K562 (cell line): Measurements from ENCODE around the gene EXOC7. TPM values are rescaled to one million over a fixed set of nuclear protein-coding genes. Genes with fewer than 3 reads are reported as not detected.

Experiments
- ATAC-seq: fragments of 200-7000 bp; cut with Tn5 transposase; 3 replicates; pipeline ENCODE4 v1.9.1; 2020; ENCODE audit warnings: moderate library complexity
- BruUV-seq: library from RNA; stranded (reverse); fragments of 400-500 nt; replicated peaks from 2 replicates; lab custom pipeline; 2021; lab: Mats Ljungman, UMichigan
- CTCF ChIA-PET: fragments of 300-600 bp; formaldehyde crosslinking; extraction: SDS; loops from one replicate; lab custom pipeline; 2021; ENCODE audit warnings: low intra/inter-chr PET ratio; lab: Yijun Ruan, JAX
- POLR2A ChIA-PET: fragments of 300-600, 350-650 bp; sonication (Branson Sonifier 250); formaldehyde crosslinking; extraction: SDS; loops from one replicate; lab custom pipeline; 2021; ENCODE audit warnings: antibody characterized with exemption, inconsistent platforms; lab: Yijun Ruan, JAX
- DNase-seq, 4 experiments: peaks; one replicate each; pipeline versions ENCODE4 v3.0.0 to v3.0.0-alpha.2; 2011 to 2018; ENCODE audit warnings: low spot score in 3 of 4, mixed read lengths in 3 of 4; ENCODE audit errors: extremely low read depth in 1 of 4
- FAIRE-seq: peaks from 2 replicates; lab custom pipeline; 2011; peaks lifted over from hg19 to GRCh38; lab: Jason Lieb, UNC
- H2AFZ ChIP-seq: 2 replicates; pipeline ENCODE4 v1.6.0; 2011; ENCODE audit warnings: low read depth, low read length, control low read depth, inconsistent platforms
- H3K27ac ChIP-seq: fragments of 200-600 bp; 3 replicates; pipeline ENCODE4 v1.8.0; 2011; ENCODE audit warnings: low read depth, mild to moderate bottlenecking, control low read depth, inconsistent platforms, low read length, moderate library complexity, mixed read lengths; ENCODE audit errors: extremely low read depth
- H3K27me3 ChIP-seq, 2 experiments: fragments of 300-600 bp in 1 of 2; 2 replicates in 1 of 2; 3 replicates in 1 of 2; pipeline versions ENCODE4 v1.6.0 to v1.8.0; 2011; ENCODE audit warnings: inconsistent platforms in 2 of 2, low read length in 2 of 2, mild to moderate bottlenecking in 1 of 2, mixed read lengths in 1 of 2, moderate library complexity in 1 of 2; ENCODE audit not compliant: control insufficient read depth in 2 of 2, insufficient read depth in 2 of 2
- H3K36me3 ChIP-seq: fragments of 300-600 bp; 3 replicates; pipeline ENCODE4 v1.8.0; 2011; ENCODE audit warnings: mild to moderate bottlenecking, low read length, inconsistent platforms; ENCODE audit not compliant: control insufficient read depth, insufficient read depth
- H3K4me1 ChIP-seq, 2 experiments: fragments of 200-600 bp in 1 of 2; replicated peaks in 1 of 2; 2 replicates in 1 of 2; 3 replicates in 1 of 2; pipeline versions ENCODE4 v1.5.1 to v1.8.0; 2011; ENCODE audit warnings: inconsistent platforms in 2 of 2, low read length in 2 of 2, mild to moderate bottlenecking in 1 of 2, mixed read lengths in 1 of 2, moderate library complexity in 1 of 2; ENCODE audit not compliant: control insufficient read depth in 2 of 2, insufficient read depth in 2 of 2
- H3K4me2 ChIP-seq: 2 replicates; pipeline ENCODE4 v1.6.1; 2011; ENCODE audit warnings: low read length, control low read depth, inconsistent platforms, mixed read lengths; ENCODE audit not compliant: insufficient read depth
- H3K4me3 ChIP-seq: fragments of 200-600 bp; sonication (generic), shearing (Covaris generic); 2 replicates; pipeline ENCODE4 v1.5.1; 2016; ENCODE audit warnings: control low read depth, inconsistent platforms
- H3K79me2 ChIP-seq: fragments of 200-600 bp; 3 replicates; pipeline ENCODE4 v1.8.0; 2011; ENCODE audit warnings: low read length, inconsistent platforms; ENCODE audit not compliant: control insufficient read depth, insufficient read depth
- H3K9ac ChIP-seq, 2 experiments: 2 replicates each; pipeline versions ENCODE4 v1.6.0 to v1.6.1; 2011; ENCODE audit warnings: low read depth in 2 of 2, low read length in 2 of 2, control low read depth in 1 of 2, inconsistent platforms in 1 of 2, mild to moderate bottlenecking in 1 of 2, mixed read lengths in 1 of 2; ENCODE audit not compliant: insufficient read depth in 1 of 2
- H3K9me1 ChIP-seq: one replicate; pipeline ENCODE4 v1.6.0; 2011; ENCODE audit warnings: inconsistent platforms, mild to moderate bottlenecking, low read length, moderate library complexity; ENCODE audit not compliant: control insufficient read depth, insufficient read depth
- H3K9me3 ChIP-seq: replicated peaks from 2 replicates; pipeline ENCODE4 v1.5.1; 2011; ENCODE audit warnings: low read depth, low read length, inconsistent platforms; ENCODE audit not compliant: control insufficient read depth, insufficient read depth
- H4K20me1 ChIP-seq: replicated peaks from 2 replicates; pipeline ENCODE4 v1.6.1; 2011; ENCODE audit warnings: low read length, inconsistent platforms, mixed read lengths; ENCODE audit not compliant: control insufficient read depth, insufficient read depth
- ARNT ChIP-seq, 2 experiments: fragments of 450-650 bp; IDR thresholded peaks; 2 replicates each; pipeline ENCODE4 v1.6.1; 2016; ENCODE audit warnings: mild to moderate bottlenecking in 1 of 2
- FIP1L1 ChIP-seq: fragments of 200-400 bp; formaldehyde crosslinking; IDR thresholded peaks from 2 replicates; pipeline ENCODE4 v1.6.1; 2018; ENCODE audit warnings: mild to moderate bottlenecking, low read depth, low read length; ENCODE audit not compliant: poor library complexity, severe bottlenecking
- HOXB6 ChIP-seq: fragments of 250-450 bp; sonication (Bioruptor Pico); IDR thresholded peaks from 2 replicates; pipeline ENCODE4 v1.5.1; 2022; ENCODE audit warnings: mild to moderate bottlenecking, borderline replicate concordance
- KDM1A ChIP-seq, 2 experiments: fragments of 450-650 bp; IDR thresholded peaks; 2 replicates each; pipeline ENCODE4 v1.6.1; 2016; ENCODE audit warnings: mild to moderate bottlenecking in 2 of 2
- MTA1 ChIP-seq: fragments of 450-650 bp; IDR thresholded peaks from 2 replicates; pipeline ENCODE4 v1.6.1; 2017; ENCODE audit warnings: borderline replicate concordance
- NCOR1 ChIP-seq: fragments of 450-650 bp; IDR thresholded peaks from 2 replicates; pipeline ENCODE4 v1.6.1; 2016; ENCODE audit warnings: mild to moderate bottlenecking, moderate library complexity
- RAD21 ChIP-seq, 2 experiments: fragments of 250-450 bp in 1 of 2; fragments of 450-650 bp in 1 of 2; sonication (Bioruptor Pico) in 1 of 2; formaldehyde crosslinking in 1 of 2; IDR thresholded peaks in 1 of 2; conservative IDR thresholded peaks in 1 of 2; 2 replicates each; pipeline versions ENCODE4 v1.4.0 to v1.8.0; 2020 to 2022; ENCODE audit warnings: mild to moderate bottlenecking in 2 of 2, moderate library complexity in 1 of 2
- RERE ChIP-seq: sonication (generic); formaldehyde crosslinking; IDR thresholded peaks from 2 replicates; pipeline ENCODE4 v1.8.0; 2023; ENCODE audit warnings: missing genetic modification reagents, mild to moderate bottlenecking, borderline replicate concordance
- ZBTB26 ChIP-seq: fragments of 450-650 bp; formaldehyde crosslinking; IDR thresholded peaks from 2 replicates; pipeline ENCODE4 v1.4.0; 2022; ENCODE audit warnings: missing genetic modification characterization
- ZC3H4 ChIP-seq: sonication (generic); formaldehyde crosslinking; IDR thresholded peaks from 2 replicates; pipeline ENCODE4 v1.9.0; 2021; ENCODE audit warnings: missing genetic modification reagents, borderline replicate concordance
- ZNF24 ChIP-seq: fragments of 450-650 bp; IDR thresholded peaks from 2 replicates; pipeline ENCODE4 v1.6.1; 2016
- ZNF785 ChIP-seq: fragments of 250-450 bp; sonication (Bioruptor Pico); IDR thresholded peaks from 2 replicates; pipeline ENCODE4 v1.4.0; 2020; ENCODE audit warnings: mild to moderate bottlenecking
- ZSCAN29 ChIP-seq: fragments of 450-650 bp; IDR thresholded peaks from 2 replicates; pipeline ENCODE4 v1.6.1; 2017
- WGBS: fragments of 100-300 bp; shearing (Covaris generic); methylation state at CpG from one replicate; pipeline ENCODE4 v1.1.6; 2016; ENCODE audit warnings: low coverage, mixed read lengths; ENCODE audit not compliant: insufficient coverage; ENCODE audit errors: missing lambda C conversion rate; 5-methylcytosine and 5-hydroxymethylcytosine counted together
- in situ Hi-C: fragments of 300-500 bp; cut with MboI; formaldehyde crosslinking; loops from 4 replicates; pipeline ENCODE4 v1.15.0; 2018; ENCODE audit warnings: inconsistent platforms, mixed read lengths
- intact Hi-C: fragments of 100-400 bp; cut with micrococcal nuclease; formaldehyde crosslinking; loops from 2 replicates; pipeline ENCODE4 v1.14.2; 2022
- polyA plus RNA-seq, 8 experiments: library from polyadenylated mRNA; depleted of rRNA in 4 of 8; stranded (reverse) in 5 of 8; unstranded in 3 of 8; fragments of >200 nt; fragmentation: Nextera tagmentation in 2 of 8; fragmentation: Illumina TruSeq in 1 of 8; extraction: Ambion mirVana in 2 of 8; extraction: Trizol in 1 of 8; gene quantifications; 2 replicates each; pipeline versions ENCODE4 v1.2.1 to v1.2.3, GENCODE V29; 2011 to 2014; ENCODE audit warnings: inconsistent platforms in 1 of 8, missing spikeins in 1 of 8
- total RNA-seq, 7 experiments: library from RNA; depleted of rRNA in 6 of 7; stranded (reverse); fragments of >200 nt in 6 of 7; fragmentation: Illumina TruSeq in 2 of 7; extraction: Trizol in 2 of 7; gene quantifications; 2 replicates each; pipeline versions ENCODE4 v1.2.1 to v1.2.3, GENCODE V29; 2011 to 2021; ENCODE audit warnings: low replicate concordance in 1 of 7

EXOC7 gene
- total and polyA plus RNA-seq, 9 of the 15 experiments (the other 6 are each of a cell fraction or from before 2014, with no cell fraction given): 18.6 to 57.0 (median 35.0) TPM

GRCh38 chr17:76123749-76124581 lies 20.4 kb upstream of the EXOC7 start (continued):
- TF ChIP-seq NCOR1: no peak

GRCh38 chr17:76123191-76123499 lies 19.6 kb upstream of the EXOC7 start:
- H2AFZ ChIP-seq: no peak overlapping the region
- ATAC-seq (no peak), FAIRE-seq (no peak), DNase-seq (no peak)
- H3K27ac ChIP-seq: no peak overlapping the region
- WGBS: 46% methylated on average over 2 of the region's 5 CpGs
- no peaks in the 10 kb centered on the region for H3K79me2 ChIP-seq
- H4K20me1 ChIP-seq: no peaks in the 10 kb centered on the region
- intact Hi-C loops: loop anchor here (5.0 kb wide), 3 partner anchors 59 to 174 kb away; no protein-coding TSS in a partner anchor
- H3K9me3 ChIP-seq: no peaks in the 10 kb centered on the region
- ChIA-PET CTCF (interaction anchor here (0.6 to 6.9 kb wide), 2 partner anchors 32 to 156 kb away, joined by 3 to 89 read pairs; no protein-coding TSS in a partner anchor), POLR2A (interaction anchor here (0.7 to 11.3 kb wide), 5 partner anchors 30 to 165 kb away, joined by 3 to 157 read pairs (median 4); no protein-coding TSS in a partner anchor)
- peaks cover 0 to under 1% of the 10 kb centered on the region in 2 experiments; a peak in 1 of 5 replicates for H3K27me3 ChIP-seq
- no peak overlapping the region for H3K9ac ChIP-seq
- no TSS peak for BruUV-seq
- no peaks in the 10 kb centered on the region for H3K36me3 ChIP-seq
- in situ Hi-C loops: no loop called here
- peaks cover 5 to 21% of the 10 kb centered on the region in 2 experiments; a peak in 4 of 5 replicates for H3K4me1 ChIP-seq
- no peak overlapping the region for H3K4me2 ChIP-seq
- no peak overlapping the region for H3K4me3 ChIP-seq
- peaks cover 4% of the 10 kb centered on the region for H3K9me1 ChIP-seq
- 0 out of 4 replicates have a peak, but pooled peaks of 1 of the 2 experiments have one; percentile 36 for TF ChIP-seq KDM1A (IDR thresholded peaks at IDR 0.05)
- peak; percentile 35; the same call in 1 of the 2 replicates for TF ChIP-seq MTA1
- TF ChIP-seq ZC3H4 (CRISPR knock-in tag): no peak
- no peak for TF ChIP-seq RAD21 (CRISPR knock-in tag; conservative IDR thresholded peaks at IDR 0.05 in 1 of 2, IDR thresholded peaks at IDR 0.05 in 1 of 2)
- no peak for TF ChIP-seq HOXB6 (CRISPR knock-in tag)
- TF ChIP-seq ZSCAN29: no peak
- 0 out of 2 replicates have a peak, but pooled peaks have one; percentile 2 for TF ChIP-seq ZNF24
- TF ChIP-seq ZBTB26 (CRISPR knock-in tag): no peak
- no peak for TF ChIP-seq ZNF785
- no peak for TF ChIP-seq FIP1L1
- TF ChIP-seq ARNT (IDR thresholded peaks at IDR 0.05): no peak
- TF ChIP-seq RERE (CRISPR knock-in tag): no peak
